Body of pancreas (tissue), 4 donors: ENCODE data around the gene OSBPL10.
"Not testable (repeated sequence)": the region's sequence is repeated elsewhere in the genome, so short reads cannot be mapped to it uniquely, and the experiment has no call there.

Source experiments
- POLR2A ChIP-seq, 3 donors: fragments of 450-650 bp; IDR thresholded peaks; one replicate each; pipeline ENCODE4 v1.6.1; 2016; ENCODE audit warnings: antibody characterized with exemption in 3 of 3, mild to moderate bottlenecking in 2 of 3
- TF ChIP-seq, protein P1 (sequence below), 7 experiments: fragments of 450-650 bp in 4 of 7; fragments of 200-600 bp in 3 of 7; sonication (generic) in 3 of 7; IDR thresholded peaks; one replicate each; pipeline ENCODE4 v1.5.1; 2016 to 2019; ENCODE audit warnings: antibody characterized with exemption in 7 of 7

DNA sequence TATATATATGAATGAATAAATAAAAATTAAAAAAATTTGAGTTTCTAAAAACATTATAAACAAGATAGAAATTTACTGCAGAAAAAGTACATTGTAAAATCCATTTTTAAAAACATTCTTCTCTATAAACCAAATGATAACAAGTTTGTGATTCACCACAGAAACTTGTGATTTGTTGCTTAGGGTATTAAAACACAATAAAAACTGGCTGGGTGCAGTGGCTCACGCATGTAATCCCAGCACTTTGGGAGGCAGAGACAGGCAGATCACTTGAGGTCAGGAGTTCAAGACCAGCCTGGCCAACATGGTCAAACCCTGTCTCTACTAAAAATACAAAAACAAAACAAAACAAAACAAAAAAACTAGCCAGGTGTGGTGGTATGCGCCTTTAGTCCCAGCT lies 197.2 kb downstream of the OSBPL10 start:
- TF ChIP-seq, protein P1, sequence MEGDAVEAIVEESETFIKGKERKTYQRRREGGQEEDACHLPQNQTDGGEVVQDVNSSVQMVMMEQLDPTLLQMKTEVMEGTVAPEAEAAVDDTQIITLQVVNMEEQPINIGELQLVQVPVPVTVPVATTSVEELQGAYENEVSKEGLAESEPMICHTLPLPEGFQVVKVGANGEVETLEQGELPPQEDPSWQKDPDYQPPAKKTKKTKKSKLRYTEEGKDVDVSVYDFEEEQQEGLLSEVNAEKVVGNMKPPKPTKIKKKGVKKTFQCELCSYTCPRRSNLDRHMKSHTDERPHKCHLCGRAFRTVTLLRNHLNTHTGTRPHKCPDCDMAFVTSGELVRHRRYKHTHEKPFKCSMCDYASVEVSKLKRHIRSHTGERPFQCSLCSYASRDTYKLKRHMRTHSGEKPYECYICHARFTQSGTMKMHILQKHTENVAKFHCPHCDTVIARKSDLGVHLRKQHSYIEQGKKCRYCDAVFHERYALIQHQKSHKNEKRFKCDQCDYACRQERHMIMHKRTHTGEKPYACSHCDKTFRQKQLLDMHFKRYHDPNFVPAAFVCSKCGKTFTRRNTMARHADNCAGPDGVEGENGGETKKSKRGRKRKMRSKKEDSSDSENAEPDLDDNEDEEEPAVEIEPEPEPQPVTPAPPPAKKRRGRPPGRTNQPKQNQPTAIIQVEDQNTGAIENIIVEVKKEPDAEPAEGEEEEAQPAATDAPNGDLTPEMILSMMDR (IDR thresholded peaks at IDR 0.05): not testable (repeated sequence)
- TF ChIP-seq POLR2A (IDR thresholded peaks at IDR 0.05): not testable (repeated sequence)
